ENCODE measurements around the gene WNT3A. TPM values are rescaled to one million over a fixed set of nuclear protein-coding genes. Genes with fewer than 3 reads are reported as not detected.

Gene WNT3A
- total RNA-seq, 1 donor from 2014 or later, result not detected

DNA sequence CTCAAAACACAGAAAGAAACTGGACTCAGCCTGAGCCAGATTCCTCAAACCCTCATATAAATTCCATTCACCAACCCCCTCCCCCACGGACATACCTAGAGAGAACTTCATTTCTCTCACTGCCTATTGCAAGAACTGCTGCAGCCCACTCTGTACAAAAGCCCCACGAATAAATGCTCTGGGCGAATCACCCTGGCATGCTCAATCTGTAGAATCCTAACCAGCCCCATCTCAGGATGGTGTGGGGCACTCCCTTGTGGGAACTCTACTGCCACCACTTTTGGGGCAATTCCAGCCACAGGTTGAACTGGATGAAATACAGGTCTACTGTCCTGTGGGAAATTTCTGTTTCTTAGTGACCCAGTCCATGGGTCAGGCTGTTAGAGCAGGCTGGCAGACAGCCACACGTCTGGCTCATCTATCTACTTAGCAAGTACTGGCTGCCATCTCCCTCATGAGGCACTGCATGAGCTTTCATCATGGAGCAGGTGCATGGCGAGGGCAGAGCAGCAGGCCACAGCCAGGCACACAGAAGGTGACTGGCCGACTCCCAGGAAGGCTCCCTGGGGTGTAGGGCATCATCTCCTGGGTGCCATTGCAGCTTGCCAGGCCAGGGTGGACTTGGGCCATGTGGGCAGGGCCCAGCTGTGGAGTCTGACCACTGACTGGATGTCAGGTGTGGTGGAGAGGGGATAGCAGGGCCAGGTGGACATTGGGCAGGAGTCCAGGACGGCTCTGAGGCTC, 97.9 kb downstream of the WNT3A start:
- no peak overlapping the region for H3K27ac ChIP-seq
- no peak for DNase-seq (ENCODE audit: extremely low spot score in 2 of 2)
- H3K9me3 ChIP-seq, result no peaks in the 10 kb centered on the region
- intact Hi-C loops (cut with DNase I), result no loop called here
- TF ChIP-seq, protein P1, sequence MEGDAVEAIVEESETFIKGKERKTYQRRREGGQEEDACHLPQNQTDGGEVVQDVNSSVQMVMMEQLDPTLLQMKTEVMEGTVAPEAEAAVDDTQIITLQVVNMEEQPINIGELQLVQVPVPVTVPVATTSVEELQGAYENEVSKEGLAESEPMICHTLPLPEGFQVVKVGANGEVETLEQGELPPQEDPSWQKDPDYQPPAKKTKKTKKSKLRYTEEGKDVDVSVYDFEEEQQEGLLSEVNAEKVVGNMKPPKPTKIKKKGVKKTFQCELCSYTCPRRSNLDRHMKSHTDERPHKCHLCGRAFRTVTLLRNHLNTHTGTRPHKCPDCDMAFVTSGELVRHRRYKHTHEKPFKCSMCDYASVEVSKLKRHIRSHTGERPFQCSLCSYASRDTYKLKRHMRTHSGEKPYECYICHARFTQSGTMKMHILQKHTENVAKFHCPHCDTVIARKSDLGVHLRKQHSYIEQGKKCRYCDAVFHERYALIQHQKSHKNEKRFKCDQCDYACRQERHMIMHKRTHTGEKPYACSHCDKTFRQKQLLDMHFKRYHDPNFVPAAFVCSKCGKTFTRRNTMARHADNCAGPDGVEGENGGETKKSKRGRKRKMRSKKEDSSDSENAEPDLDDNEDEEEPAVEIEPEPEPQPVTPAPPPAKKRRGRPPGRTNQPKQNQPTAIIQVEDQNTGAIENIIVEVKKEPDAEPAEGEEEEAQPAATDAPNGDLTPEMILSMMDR (IDR thresholded peaks at IDR 0.05), result no peak
- TF ChIP-seq POLR2A (IDR thresholded peaks at IDR 0.05) (no peak), POLR2AphosphoS5 (IDR thresholded peaks at IDR 0.05; ENCODE audit: insufficient read depth in 1 of 2, low read depth in 1 of 2) (no peak)
- peaks cover 0 to 23% of the 10 kb centered on the region in 2 donors for H3K36me3 ChIP-seq
- H3K4me1 ChIP-seq, result peaks cover 41% of the 10 kb centered on the region
- no peak overlapping the region for H3K4me3 ChIP-seq
- no peaks in the 10 kb centered on the region for H3K27me3 ChIP-seq

DNA sequence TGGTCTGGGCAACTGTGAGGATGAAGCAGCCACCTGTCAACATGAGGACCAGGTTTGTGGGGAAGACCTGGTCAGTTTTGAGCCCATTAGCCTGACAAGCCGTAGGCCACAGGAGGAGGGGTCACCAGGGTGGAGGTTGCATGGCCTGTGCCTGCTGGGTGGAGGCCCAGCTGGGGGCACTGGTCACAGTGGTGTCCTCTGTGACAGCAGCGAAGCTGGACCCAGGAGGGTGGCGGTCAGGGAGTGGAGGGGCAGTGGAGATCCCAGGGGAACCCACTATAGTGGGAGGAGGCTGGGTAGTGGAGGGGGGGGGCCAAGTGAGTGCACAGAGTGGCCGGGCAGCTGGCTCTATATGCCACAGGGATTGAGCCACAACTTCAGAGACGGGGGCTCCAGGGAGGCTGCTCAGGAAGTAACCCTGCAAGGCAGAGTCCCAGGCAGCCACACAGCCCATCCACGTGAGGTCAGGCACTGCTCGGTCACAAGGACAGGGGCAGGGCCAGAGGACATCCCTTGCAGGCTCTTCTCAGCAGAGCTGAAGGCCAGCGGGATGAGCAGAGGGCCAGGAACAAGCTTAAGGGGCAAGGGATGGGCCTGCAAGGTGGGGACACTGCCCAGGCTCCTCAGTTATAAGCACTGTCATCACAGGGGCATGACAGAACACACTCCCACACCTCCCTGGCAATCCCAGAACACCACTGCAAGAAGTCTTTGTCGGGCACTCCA, 98.6 kb downstream of the WNT3A start:
- Histone ChIP-seq H3K9me3 (no peaks in the 10 kb centered on the region), H3K27me3 (no peaks in the 10 kb centered on the region), H3K4me1 (peaks cover 48% of the 10 kb centered on the region), H3K27ac (no peak overlapping the region), H3K4me3 (no peak overlapping the region), H3K36me3 (peaks cover 0 to 16% of the 10 kb centered on the region in 2 donors)
- no peak for DNase-seq (ENCODE audit: extremely low spot score in 2 of 2)
- intact Hi-C loops (cut with DNase I), result no loop called here
- TF ChIP-seq POLR2AphosphoS5 (IDR thresholded peaks at IDR 0.05; ENCODE audit: insufficient read depth in 1 of 2, low read depth in 1 of 2) (no peak), POLR2A (IDR thresholded peaks at IDR 0.05) (no peak)
- TF ChIP-seq, protein P1 (IDR thresholded peaks at IDR 0.05), result no peak

DNA sequence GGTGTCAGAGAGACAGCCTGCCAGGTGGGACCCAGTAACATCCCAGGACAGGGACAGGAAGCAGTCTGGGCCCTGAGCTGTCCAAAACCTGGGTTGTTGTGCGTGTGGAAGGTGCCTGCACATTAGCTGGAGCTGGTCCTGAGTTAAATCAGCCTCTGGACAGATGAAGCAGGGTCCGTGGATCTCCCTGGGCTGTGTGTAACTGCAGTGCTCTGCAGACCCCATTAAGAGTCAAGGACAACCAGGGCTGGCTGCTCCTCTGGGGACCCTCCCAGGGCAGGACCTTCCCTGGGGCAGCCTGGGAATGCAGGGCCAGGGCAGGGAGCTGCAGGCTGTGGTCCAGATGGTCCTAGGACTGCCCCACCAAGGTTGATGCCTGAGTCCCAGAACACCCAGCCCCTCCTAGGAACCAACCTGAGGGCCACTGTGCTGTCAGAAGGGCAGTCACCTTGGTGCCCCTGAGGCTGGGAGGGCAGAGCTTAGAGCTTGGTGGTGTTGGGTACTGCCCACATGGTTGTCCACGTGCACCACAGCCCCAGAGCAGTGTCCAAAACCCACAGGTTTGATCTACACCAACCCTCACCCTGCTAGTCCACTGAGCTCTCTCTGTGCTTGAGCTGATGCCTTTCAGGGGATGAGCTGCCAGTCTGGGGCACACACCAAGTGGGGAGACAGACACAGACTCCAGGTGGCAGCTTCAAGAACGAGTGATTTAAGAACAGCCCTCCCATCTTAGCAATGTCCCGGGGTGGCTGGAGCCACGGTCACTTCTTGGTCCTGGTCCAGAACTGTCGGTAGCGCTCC, 99.4 kb downstream of the WNT3A start:
- Histone ChIP-seq H3K36me3 (peaks cover 0 to 11% of the 10 kb centered on the region in 2 donors), H3K27me3 (no peaks in the 10 kb centered on the region), H3K4me1 (peaks cover 50% of the 10 kb centered on the region), H3K27ac (no peak overlapping the region), H3K9me3 (no peaks in the 10 kb centered on the region), H3K4me3 (no peak overlapping the region)
- intact Hi-C loops (cut with DNase I), result no loop called here
- no peak for DNase-seq (ENCODE audit: extremely low spot score in 2 of 2)
- TF ChIP-seq POLR2AphosphoS5 (IDR thresholded peaks at IDR 0.05; ENCODE audit: insufficient read depth in 1 of 2, low read depth in 1 of 2) (no peak), POLR2A (IDR thresholded peaks at IDR 0.05) (no peak)
- TF ChIP-seq, protein P1 (IDR thresholded peaks at IDR 0.05), result no peak

DNA sequence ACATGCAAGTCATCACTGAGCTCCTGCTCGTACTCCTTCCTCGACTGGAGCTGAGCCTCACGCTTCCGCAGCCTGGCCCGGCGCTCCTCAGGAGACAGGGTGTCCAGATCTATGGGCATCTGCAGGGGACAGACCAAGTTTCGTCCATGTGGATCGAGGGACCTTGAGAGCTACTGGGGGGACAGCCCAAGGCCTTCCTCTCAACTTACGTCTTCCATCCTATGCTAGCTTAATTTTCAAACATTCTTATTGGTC, 99.9 kb downstream of the WNT3A start:
- Histone ChIP-seq H3K4me3 (no peak overlapping the region), H3K36me3 (peaks cover 0 to 11% of the 10 kb centered on the region in 2 donors), H3K27ac (no peak overlapping the region), H3K4me1 (peaks cover 45% of the 10 kb centered on the region), H3K27me3 (no peaks in the 10 kb centered on the region), H3K9me3 (no peaks in the 10 kb centered on the region)
- intact Hi-C loops (cut with DNase I), result no loop called here
- no peak for DNase-seq (ENCODE audit: extremely low spot score in 2 of 2)
- TF ChIP-seq POLR2A (IDR thresholded peaks at IDR 0.05) (no peak), POLR2AphosphoS5 (IDR thresholded peaks at IDR 0.05; ENCODE audit: insufficient read depth in 1 of 2, low read depth in 1 of 2) (no peak)
- TF ChIP-seq, protein P1 (IDR thresholded peaks at IDR 0.05), result no peak

All from vagina (tissue), 2 donors.